ENCODE data around the gene EXOC3L2. TPM values are rescaled to one million over a fixed set of nuclear protein-coding genes. Genes with fewer than 3 reads are reported as not detected.
"Not testable (repeated sequence)": the region's sequence is repeated elsewhere in the genome, so short reads cannot be mapped to it uniquely, and the experiment has no call there.

EXOC3L2 gene
- total RNA-seq, 4 donors from 2014 or later: 1.4 to 4.1 (median 2.7) TPM

- ATAC-seq (ENCODE audit: low FRiP score) (no peak), DNase-seq (ENCODE audit: low spot score) (no peak)
- TF ChIP-seq, protein P1, sequence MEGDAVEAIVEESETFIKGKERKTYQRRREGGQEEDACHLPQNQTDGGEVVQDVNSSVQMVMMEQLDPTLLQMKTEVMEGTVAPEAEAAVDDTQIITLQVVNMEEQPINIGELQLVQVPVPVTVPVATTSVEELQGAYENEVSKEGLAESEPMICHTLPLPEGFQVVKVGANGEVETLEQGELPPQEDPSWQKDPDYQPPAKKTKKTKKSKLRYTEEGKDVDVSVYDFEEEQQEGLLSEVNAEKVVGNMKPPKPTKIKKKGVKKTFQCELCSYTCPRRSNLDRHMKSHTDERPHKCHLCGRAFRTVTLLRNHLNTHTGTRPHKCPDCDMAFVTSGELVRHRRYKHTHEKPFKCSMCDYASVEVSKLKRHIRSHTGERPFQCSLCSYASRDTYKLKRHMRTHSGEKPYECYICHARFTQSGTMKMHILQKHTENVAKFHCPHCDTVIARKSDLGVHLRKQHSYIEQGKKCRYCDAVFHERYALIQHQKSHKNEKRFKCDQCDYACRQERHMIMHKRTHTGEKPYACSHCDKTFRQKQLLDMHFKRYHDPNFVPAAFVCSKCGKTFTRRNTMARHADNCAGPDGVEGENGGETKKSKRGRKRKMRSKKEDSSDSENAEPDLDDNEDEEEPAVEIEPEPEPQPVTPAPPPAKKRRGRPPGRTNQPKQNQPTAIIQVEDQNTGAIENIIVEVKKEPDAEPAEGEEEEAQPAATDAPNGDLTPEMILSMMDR (IDR thresholded peaks at IDR 0.05): no peak
Observed at GRCh38 chr19:45243144-45243732, 2.0 kb downstream of the EXOC3L2 start.

- ATAC-seq (ENCODE audit: low FRiP score) (no peak), DNase-seq (ENCODE audit: low spot score) (no peak)
- TF ChIP-seq, protein P1 (IDR thresholded peaks at IDR 0.05): no peak
Observed at GRCh38 chr19:45238556-45238955, 6.7 kb downstream of the EXOC3L2 start.

DNA sequence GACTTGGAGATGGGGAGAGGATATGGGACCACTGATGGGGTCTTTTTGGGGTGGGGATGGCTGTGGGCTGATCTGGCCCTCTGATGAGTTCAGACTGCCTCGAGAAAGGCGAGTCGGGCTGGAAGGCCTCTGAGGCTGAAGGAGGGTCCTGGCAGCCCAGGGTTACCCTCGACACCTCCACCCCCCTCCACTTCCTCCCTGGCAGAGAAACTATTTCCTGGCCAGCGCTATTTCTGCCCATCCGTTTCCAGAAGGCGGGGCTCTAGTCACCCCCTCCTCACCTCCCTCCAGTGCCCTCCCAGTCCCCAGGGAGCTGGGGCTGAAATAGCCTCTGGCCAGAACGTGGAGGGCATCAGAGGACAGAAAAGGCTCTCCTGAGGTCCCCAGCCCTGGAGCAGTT is 9.7 kb downstream of the EXOC3L2 start:
- DNase-seq (ENCODE audit: low spot score) (no peak), ATAC-seq (ENCODE audit: low FRiP score) (no peak)
- TF ChIP-seq, protein P1 (IDR thresholded peaks at IDR 0.05): no peak

GRCh38 chr19:45234089-45234869 is 10.9 kb downstream of the EXOC3L2 start:
- TF ChIP-seq, protein P1 (IDR thresholded peaks at IDR 0.05): no peak
- DNase-seq (ENCODE audit: low spot score) (no peak), ATAC-seq (ENCODE audit: low FRiP score) (no peak)

GRCh38 chr19:45231891-45232290 is 13.3 kb downstream of the EXOC3L2 start:
- TF ChIP-seq, protein P1 (IDR thresholded peaks at IDR 0.05): no peak
- DNase-seq (ENCODE audit: low spot score) (no peak), ATAC-seq (ENCODE audit: low FRiP score) (no peak)

DNA sequence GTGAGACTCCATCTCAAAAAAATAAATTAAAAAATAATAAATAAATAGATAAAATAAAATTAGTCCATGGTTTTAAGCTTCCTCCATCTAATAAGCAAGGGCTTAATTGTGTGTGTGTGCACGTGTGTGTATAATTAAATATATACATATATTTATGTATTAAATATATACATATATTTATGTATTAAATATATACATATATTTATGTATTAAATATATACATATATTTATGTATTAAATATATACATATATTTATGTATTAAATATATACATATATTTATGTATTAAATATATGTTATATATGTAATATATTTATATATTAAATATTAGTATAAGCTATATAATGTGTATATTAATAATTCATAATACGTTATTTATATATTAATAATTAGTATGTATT is 16.2 kb downstream of the EXOC3L2 start:
- ATAC-seq (ENCODE audit: low FRiP score); DNase-seq (ENCODE audit: low spot score): not testable (repeated sequence)

GRCh38 chr19:45224645-45225044 is 20.6 kb downstream of the EXOC3L2 start:
- no peak for ATAC-seq (ENCODE audit: low FRiP score)
- TF ChIP-seq, protein P1 (IDR thresholded peaks at IDR 0.05): no peak
- no peak for DNase-seq (ENCODE audit: low spot score)

Measured in omental fat pad (tissue), 4 donors.